C4-2B (cell line): Measurements from ENCODE around the gene ADGRG7.

Experiments
- CTCF ChIP-seq: fragments of 450-650 bp; conservative IDR thresholded peaks from 2 replicates; pipeline ENCODE4 v1.5.1; 2017; ENCODE audit warnings: mild to moderate bottlenecking
- ZFX ChIP-seq: fragments of 450-650 bp; IDR thresholded peaks from 2 replicates; pipeline ENCODE4 v1.6.1; 2017

- TF ChIP-seq CTCF (no peak), ZFX (no peak)
Measured at GRCh38 chr3:100698736-100699135, 89.3 kb downstream of the ADGRG7 start.
